Fibroblast of the aortic adventitia (primary cell): ENCODE measurements around the gene GRIK3. TPM values are rescaled to one million over a fixed set of nuclear protein-coding genes. Genes with fewer than 3 reads are reported as not detected.

Experiments
- DNase-seq: peaks from one replicate; pipeline ENCODE4 v3.0.0-alpha.2; 2010; ENCODE audit warnings: low read depth
- H3K4me3 ChIP-seq: 2 replicates; pipeline ENCODE4 v1.5.1; 2011; ENCODE audit warnings: low read depth, mild to moderate bottlenecking, control low read depth, low read length, moderate library complexity
- total RNA-seq: library from RNA; depleted of rRNA; stranded (reverse); fragments of >200 nt; gene quantifications from 2 replicates; pipeline ENCODE4 v1.2.3, GENCODE V29; 2012; ENCODE audit warnings: low replicate concordance
- TF ChIP-seq, protein P1 (sequence below): IDR thresholded peaks from 2 replicates; pipeline ENCODE4 v1.5.1; 2011; ENCODE audit warnings: mild to moderate bottlenecking, low read length, control low read depth, inconsistent platforms; ENCODE audit not compliant: insufficient read depth

GRIK3 gene
- total RNA-seq, 1 donor, result not detected

- no peak overlapping the region for H3K4me3 ChIP-seq
- TF ChIP-seq, protein P1, sequence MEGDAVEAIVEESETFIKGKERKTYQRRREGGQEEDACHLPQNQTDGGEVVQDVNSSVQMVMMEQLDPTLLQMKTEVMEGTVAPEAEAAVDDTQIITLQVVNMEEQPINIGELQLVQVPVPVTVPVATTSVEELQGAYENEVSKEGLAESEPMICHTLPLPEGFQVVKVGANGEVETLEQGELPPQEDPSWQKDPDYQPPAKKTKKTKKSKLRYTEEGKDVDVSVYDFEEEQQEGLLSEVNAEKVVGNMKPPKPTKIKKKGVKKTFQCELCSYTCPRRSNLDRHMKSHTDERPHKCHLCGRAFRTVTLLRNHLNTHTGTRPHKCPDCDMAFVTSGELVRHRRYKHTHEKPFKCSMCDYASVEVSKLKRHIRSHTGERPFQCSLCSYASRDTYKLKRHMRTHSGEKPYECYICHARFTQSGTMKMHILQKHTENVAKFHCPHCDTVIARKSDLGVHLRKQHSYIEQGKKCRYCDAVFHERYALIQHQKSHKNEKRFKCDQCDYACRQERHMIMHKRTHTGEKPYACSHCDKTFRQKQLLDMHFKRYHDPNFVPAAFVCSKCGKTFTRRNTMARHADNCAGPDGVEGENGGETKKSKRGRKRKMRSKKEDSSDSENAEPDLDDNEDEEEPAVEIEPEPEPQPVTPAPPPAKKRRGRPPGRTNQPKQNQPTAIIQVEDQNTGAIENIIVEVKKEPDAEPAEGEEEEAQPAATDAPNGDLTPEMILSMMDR, result no peak
- no peak for DNase-seq
Measured at GRCh38 chr1:37047542-37047941, 13.2 kb upstream of the GRIK3 start.

DNA sequence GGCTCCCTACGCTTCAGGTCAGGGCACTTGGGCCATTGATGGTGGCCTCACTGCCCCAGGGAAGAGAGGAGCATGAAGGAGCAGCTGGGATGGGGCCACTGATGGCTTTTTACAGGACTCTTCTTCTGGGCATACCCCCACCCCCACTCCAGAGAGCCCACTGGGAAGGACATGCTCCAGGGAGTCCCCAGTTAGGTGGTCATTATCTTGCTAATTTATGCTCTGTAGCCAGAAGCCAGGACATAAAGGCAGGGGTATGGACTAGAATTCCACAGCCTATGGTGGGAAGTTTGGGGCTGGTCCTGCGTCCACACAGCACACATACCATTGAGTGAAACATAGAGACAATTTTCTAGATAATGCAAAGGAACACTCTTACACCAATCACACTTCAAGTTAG is 8.8 kb upstream of the GRIK3 start:
- no peak overlapping the region for H3K4me3 ChIP-seq
- TF ChIP-seq, protein P1, result no peak
- no peak for DNase-seq

DNA sequence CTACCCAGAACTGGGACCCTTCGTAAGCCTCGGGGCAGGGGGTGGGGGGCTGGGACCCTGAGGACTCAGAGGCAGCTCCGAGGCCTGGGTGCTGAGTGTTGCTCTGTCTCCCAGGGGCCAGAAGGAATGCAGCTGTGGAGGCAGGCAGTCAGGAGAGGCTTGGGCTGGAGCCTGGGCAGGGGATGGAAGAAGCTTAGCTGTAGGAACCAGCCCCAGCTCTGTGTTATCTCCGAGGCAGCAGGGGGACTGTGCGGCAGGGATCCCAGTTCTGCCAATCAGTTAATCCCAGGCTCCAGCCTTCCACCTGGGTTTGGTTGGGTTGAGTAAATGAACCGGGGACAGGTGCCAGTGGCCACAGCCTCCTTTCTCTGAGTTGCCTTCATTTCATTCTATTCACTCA is 8.2 kb upstream of the GRIK3 start:
- TF ChIP-seq, protein P1, result no peak
- no peak for DNase-seq
- H3K4me3 ChIP-seq, result no peak overlapping the region

DNA sequence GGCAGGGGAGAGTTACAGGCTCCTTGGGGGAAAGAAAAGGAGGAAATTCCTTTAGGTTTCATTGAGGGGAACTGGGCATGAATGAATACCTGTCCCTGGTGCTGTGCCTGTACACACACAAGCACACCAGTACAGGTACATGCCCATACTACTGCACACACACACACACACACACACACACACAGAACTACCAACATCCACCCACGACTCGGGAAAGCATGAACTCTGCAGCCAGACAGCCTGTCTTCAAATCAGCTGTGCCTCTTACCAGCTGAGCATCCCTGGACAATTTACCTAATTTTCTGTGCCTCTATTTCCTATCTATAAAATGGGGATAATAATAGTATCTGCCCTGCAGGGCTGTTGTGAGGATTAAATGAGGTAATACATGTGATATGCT is 7.2 kb upstream of the GRIK3 start:
- no peak for DNase-seq
- no peak overlapping the region for H3K4me3 ChIP-seq
- TF ChIP-seq, protein P1, result no peak

DNA sequence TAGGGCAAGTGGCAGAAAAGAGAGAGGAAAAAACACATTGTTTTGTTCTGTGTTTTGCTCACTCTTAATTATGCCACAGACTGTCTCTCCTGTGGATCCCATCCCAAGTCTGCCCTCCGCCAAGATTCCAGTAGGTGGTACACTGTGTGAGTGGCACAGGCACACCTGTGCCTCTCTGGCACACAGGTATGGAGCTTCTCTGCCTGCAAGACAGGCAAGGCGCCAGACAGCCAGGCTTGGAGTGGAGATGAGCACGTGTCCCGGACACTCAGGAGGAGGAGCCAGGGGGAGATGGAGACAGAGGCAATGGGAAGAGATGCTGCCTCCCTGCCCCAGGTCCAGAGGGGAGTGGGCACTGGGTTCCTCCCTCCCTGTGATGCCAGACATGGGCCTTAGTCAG is 6.5 kb upstream of the GRIK3 start:
- TF ChIP-seq, protein P1, result no peak
- DNase-seq, result no peak
- H3K4me3 ChIP-seq, result no peak overlapping the region

DNA sequence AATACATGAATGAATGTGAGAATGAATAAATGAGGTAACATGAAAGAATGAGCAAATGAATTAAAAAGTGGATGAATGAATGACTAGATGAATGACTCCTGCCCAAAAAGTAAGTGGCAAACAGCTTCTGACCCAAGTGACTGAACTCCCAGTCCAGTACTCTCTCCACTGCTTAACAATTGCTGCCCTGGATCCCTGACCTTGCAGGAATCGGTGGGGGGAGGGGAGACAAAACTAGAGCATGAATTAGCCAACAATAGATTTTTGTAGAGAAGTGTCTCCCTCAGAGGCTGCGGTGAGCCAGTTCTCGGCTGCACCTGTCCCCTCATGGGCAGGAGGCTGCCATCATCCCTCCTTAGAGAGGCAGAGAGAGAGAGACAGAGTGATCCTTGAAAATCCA is 5.9 kb upstream of the GRIK3 start:
- no peak for DNase-seq
- TF ChIP-seq, protein P1, result no peak
- H3K4me3 ChIP-seq, result no peak overlapping the region
